ENCODE data around the gene TSGA10IP. TPM values are rescaled to one million over a fixed set of nuclear protein-coding genes. Genes with fewer than 3 reads are reported as not detected.

The TSGA10IP gene
- total and polyA plus RNA-seq, 10 of the 15 experiments (the other 5 are each of a cell fraction or from before 2014, with no cell fraction given) = not detected

- intact Hi-C loops (cut with micrococcal nuclease; ENCODE audit: unreplicated experiment) = loop anchor here (5.0 kb wide), 1 partner anchor 36 kb away; the partner anchor contains the start of gene CCDC85B
- RAD21 ChIA-PET (ENCODE audit: unreplicated experiment) = interaction anchor here (0.5 to 1.6 kb wide), 10 partner anchors 26 to 208 kb away, joined by 3 to 7 read pairs (median 4); partner anchors contain the start of genes BANF1, CCDC85B, EIF1AD and FIBP
- 8% methylated on average over 9 of the region's 9 CpGs for WGBS (ENCODE audit: insufficient coverage, insufficient replicate concordance, low lambda C conversion rate, missing lambda C conversion rate)
- Histone ChIP-seq H3K79me2 (ENCODE audit: control insufficient read depth, insufficient read depth, low read length) (no peaks in the 10 kb centered on the region), H3K27me3 (replicated peaks in 1 of 2; ENCODE audit: control insufficient read depth in 2 of 2, insufficient read depth in 2 of 2, low read length in 1 of 2) (no peaks in the 10 kb centered on the region), H3K36me3 (ENCODE audit: control insufficient read depth in 2 of 2, insufficient read depth in 2 of 2, low read length in 1 of 2) (no peaks in the 10 kb centered on the region; a peak in 1 of 4 replicates), H3K4me3 (peak overlapping the region; percentile 65), H2AFZ (ENCODE audit: control insufficient read depth, low read depth, low read length) (peak overlapping the region; percentile 75), H3K4me2 (ENCODE audit: control insufficient read depth, insufficient read depth) (peak overlapping the region; percentile 92), H4K20me1 (ENCODE audit: control insufficient read depth, insufficient read depth) (no peaks in the 10 kb centered on the region), H3K9ac (ENCODE audit: control insufficient read depth, insufficient read depth, low read length) (peak overlapping the region; percentile 83), H3K27ac (ENCODE audit: control insufficient read depth, insufficient read depth) (peak overlapping the region; percentile 99), H3K4me1 (ENCODE audit: control insufficient read depth, insufficient read depth, low read length) (peaks cover 20% of the 10 kb centered on the region), H3K9me3 (replicated peaks; ENCODE audit: control insufficient read depth, insufficient read depth, low read length) (no peaks in the 10 kb centered on the region)
- CTCF ChIA-PET = interaction anchor here (1.0 to 2.0 kb wide), 5 partner anchors 34 to 69 kb away, joined by 4 to 7 read pairs (median 4); partner anchors contain the start of genes CCDC85B, FIBP and MUS81
- SMC1A ChIA-PET (ENCODE audit: uncharacterized antibody, unreplicated experiment) = interaction anchor here (1.1 to 2.3 kb wide), 3 partner anchors 15 to 38 kb away, joined by 3 to 19 read pairs (median 8); partner anchors contain the start of gene CCDC85B
- BruUV-seq (replicated peaks) = TSS peak; percentile 94
- in situ Hi-C loops (cut with MboI) = no loop called here
- POLR2A ChIA-PET = interaction anchor here (0.5 to 3.1 kb wide), 14 partner anchors 8 to 806 kb away, joined by 3 to 29 read pairs (median 4); partner anchors contain the start of genes CCDC85B and FOSL1
- peak; percentile 99 for FAIRE-seq
- peak; percentile 95 for ATAC-seq
- peak; percentile 84 for DNase-seq (ENCODE audit: low read depth, low spot score)
- TF ChIP-seq SMAD1 (IDR thresholded peaks at IDR 0.05; ENCODE audit: low read depth, partially characterized antibody) (peak; percentile 28), ZBTB4 (CRISPR knock-in tag; IDR thresholded peaks at IDR 0.05) (no peak), PKNOX1 (IDR thresholded peaks at IDR 0.05) (peak; percentile 6; the same call in 1 of the 2 replicates), ATF7 (IDR thresholded peaks at IDR 0.05; ENCODE audit: low read depth) (peak; percentile 23; the same call in 1 of the 2 replicates), SP1 (IDR thresholded peaks at IDR 0.05; ENCODE audit: low read depth, low read length) (peak; percentile 48), RB1 (IDR thresholded peaks at IDR 0.05; ENCODE audit: borderline replicate concordance) (peak; percentile 41; the same call in 1 of the 2 replicates), YY1 (IDR thresholded peaks at IDR 0.05; ENCODE audit: low read depth, low read length) (0 out of 2 replicates have a peak, but pooled peaks have one; percentile 16), BHLHE40 (IDR thresholded peaks at IDR 0.05; ENCODE audit: borderline replicate concordance in 1 of 2, low read depth in 2 of 2, low read length in 1 of 2) (peak; percentile 11 to 33; a peak in 1 of 4 replicates), NBN (IDR thresholded peaks at IDR 0.05) (peak; percentile 94), WRNIP1 (IDR thresholded peaks at IDR 0.05; ENCODE audit: borderline replicate concordance, low read depth, low read length) (no peak), ZNF207 (IDR thresholded peaks at IDR 0.05; ENCODE audit: borderline replicate concordance) (no peak), CHD2 (IDR thresholded peaks at IDR 0.05; ENCODE audit: borderline replicate concordance, low read depth, low read length) (peak; percentile 84), FOXM1 (IDR thresholded peaks at IDR 0.05; ENCODE audit: low read depth, low read length) (0 out of 2 replicates have a peak, but pooled peaks have one; percentile 31), IKZF2 (IDR thresholded peaks at IDR 0.05) (peak; percentile 73 to 76; a peak in 3 of 4 replicates), ZBTB40 (IDR thresholded peaks at IDR 0.05; ENCODE audit: borderline replicate concordance) (0 out of 2 replicates have a peak, but pooled peaks have one; percentile 11)
These were observed 17.3 kb upstream of the TSGA10IP start for GRCh38 chr11:65927904-65928397.
